Activated CD8-positive, alpha-beta memory T cell treated with anti-CD3 and anti-CD28 coated beads for 48 hours (primary cell): ENCODE data around the gene AKR7A2.
A peak's percentile ranks its signal among the peaks of the same experiment; 100 is the strongest.
"Not testable (repeated sequence)": the region's sequence is repeated elsewhere in the genome, so short reads cannot be mapped to it uniquely, and the experiment has no call there.

Experiments
- DNase-seq, 3 experiments: peaks; one replicate each; pipeline ENCODE4 v3.0.0-alpha.2; 2020; ENCODE audit warnings: low read depth in 2 of 3, low spot score in 2 of 3

Gene AKR7A2

GRCh38 chr1:19307794-19308508, 4.0 kb downstream of the AKR7A2 start:
- DNase-seq, result no peak

DNA sequence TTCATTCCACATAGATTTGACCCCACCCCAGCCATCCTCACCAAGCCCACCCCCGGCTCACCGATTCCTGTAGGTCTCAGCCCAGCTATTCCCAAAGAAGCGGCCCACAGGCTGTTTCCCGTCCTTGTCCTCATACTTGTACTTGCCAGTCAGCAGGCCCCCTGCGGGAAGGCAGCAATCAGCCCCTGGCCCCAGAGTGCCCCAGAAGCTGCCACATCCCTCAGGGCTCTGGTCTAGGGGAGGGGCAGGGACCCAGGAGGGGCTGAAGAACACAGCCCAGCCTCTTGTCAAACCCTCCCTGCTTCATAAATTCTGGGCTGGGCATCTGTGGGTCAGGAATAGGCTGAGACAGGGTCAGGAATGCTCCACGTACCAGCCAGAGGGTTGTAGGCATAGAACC, 5.0 kb downstream of the AKR7A2 start:
- DNase-seq, result no peak

DNA sequence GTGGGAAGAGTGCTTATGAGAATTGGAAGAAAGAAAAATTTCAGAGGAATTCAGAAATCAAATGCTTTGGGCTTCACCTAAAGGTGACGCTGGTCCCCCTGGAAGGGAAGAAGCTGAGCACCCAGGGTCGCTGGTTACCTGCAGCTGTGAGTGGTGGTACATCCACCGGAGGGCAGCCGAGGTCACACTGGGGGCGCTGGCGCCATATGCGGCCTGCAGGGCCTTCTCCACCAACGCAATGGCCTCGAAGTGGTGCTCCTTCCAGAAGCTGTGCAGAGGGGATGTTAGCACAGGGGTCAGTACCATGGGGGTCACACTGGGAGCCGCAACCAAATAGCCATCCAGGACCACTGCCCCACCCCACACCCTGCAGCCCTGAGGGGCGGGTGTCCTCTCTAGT, 6.1 kb downstream of the AKR7A2 start:
- DNase-seq, result no peak

DNA sequence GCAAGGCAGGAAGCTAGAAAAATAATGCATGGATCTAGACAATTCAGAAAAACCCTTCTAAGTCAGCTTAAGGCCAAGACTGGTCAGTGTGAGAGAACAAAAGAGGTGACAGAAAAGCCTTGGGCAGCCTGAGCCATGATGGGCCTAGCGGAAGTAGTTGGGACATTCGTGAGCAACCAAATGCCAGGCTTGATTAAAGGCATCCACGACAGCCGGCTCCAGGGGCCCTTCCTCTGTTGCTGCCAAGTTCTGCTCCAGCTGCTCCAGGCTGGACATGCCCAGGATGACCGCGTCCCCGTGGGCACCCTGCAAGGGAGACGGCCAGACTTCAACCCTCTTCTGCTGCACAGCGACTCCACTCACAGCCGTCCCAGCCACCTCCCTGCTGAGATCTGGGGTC, 7.9 kb downstream of the AKR7A2 start:
- DNase-seq, result not testable (repeated sequence)

DNA sequence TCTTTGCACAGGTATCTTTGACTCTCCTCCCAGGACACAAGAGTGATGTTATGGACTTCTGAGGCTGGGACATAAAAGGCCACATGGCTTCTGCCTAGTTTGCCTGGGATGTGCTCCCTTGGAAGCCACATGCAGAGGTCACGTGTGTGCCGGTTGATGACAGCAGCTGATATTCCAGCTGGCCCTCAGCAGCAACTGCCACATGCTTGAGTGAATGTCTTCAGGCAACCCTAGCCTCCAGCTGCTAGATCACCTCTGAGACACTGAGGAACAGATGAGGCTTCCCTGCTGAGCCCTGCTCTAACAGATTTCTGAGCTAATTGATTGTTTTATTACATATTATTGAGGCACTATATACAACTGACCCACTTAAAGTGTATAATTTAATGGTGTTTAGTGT, 11.7 kb downstream of the AKR7A2 start:
- no peak for DNase-seq

GRCh38 chr1:19294638-19295037, 17.3 kb downstream of the AKR7A2 start:
- no peak for DNase-seq

DNA sequence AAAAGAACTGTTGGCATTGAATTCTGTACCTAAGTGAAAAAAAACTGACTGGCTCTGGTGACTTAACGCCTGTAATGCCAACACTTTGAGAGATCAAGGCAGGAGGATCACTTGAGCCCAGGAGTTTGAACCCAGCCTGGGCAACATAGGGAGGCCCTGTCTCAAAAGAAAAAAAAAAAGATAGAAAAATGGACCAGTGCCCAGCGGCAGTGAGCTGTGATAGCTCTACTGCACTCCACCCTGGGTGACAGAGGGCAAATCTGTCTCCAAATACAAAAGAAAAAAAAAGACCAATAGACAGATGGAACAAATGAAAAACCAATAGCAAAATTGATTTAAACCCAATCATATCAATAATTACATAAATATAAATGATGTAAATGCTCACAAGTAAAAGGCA, 22.7 kb downstream of the AKR7A2 start:
- DNase-seq, result no peak

GRCh38 chr1:19288324-19289241, 23.4 kb downstream of the AKR7A2 start, which contains the start of gene AKR7A3:
AKR7A3 (minus strand) TSS chr1:19288770; CDS start chr1:19288709, 61 bp downstream.
- peak; percentile 17 to 45 (median 27) for DNase-seq

DNA sequence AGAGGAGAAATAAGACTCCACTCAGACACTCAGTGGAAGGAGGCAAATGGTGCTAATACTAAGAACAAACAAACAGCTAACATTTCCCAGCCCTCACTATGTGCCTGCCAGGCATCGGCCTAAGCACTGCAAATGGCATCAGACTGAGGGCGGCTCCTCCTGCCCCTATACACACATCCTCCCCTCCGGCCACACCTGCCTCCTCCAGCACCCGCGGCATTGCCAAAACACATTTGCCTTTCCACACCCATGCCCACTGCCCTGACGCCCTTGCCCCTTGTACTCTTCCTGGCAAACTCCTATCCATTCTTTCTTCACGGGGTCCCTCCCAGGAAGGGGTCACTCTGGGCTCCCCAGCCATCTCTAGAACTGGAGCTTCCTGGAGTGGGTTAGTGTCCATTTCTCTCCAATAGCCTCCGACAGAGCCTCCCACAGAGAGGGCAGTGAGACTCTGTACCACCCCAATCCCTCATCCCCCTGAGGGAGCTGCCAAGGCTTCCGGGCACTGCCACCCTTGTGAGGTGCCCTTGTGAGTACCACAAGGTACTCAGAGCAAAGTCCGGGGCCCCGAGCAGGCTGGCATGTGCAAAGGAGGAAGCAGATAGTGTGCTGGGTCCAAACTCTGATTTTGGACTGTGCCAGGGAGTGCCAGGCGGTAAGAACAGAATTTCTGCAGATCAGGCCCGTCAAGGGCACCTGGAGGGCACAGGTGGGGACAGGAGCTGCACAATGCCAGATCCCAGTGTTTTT, 24.3 kb downstream of the AKR7A2 start:
- DNase-seq, result no peak

DNA sequence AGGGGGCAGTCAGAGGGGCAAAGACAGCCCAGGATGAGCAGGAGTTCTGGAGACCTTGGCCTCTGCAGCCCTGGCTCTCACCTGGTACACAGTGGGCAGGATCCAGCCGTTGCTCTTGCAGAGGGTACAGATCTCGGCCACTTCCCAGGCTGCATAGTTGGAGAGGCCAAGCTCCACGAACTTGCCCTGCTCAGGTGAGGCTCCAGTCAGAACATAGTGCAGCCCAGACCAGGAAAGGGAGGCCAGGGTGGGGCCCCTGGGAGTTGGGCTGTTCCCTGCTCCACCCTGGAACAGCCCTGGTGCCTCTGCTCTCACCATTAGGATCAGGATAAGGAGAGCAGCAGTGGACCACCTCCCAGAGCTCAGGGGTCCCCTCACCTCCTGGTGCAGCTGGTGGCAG, 26.1 kb downstream of the AKR7A2 start:
- not testable (repeated sequence) for DNase-seq

- not testable (repeated sequence) for DNase-seq
These were observed 26.6 kb downstream of the AKR7A2 start for GRCh38 chr1:19285366-19285765.

DNA sequence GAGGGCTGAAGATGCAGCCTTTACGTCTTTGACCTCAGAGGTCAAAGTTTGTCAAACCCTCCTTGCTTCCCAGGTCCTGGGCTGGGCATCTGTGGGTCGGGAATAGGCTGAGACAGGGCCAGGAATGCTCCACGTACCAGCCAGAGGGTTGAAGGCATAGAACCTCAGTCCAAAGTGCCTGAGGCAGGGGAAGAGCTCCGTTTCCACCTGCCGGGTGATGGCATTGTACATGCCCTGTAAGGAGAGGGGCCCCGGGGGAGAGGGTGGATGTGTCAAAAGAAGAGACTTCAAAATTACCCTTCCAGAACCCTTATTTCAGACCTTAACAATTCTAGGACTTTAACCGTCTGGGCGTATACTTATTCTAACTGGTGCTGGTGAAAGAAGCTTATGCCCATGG, 27.1 kb downstream of the AKR7A2 start:
- DNase-seq, result no peak

DNA sequence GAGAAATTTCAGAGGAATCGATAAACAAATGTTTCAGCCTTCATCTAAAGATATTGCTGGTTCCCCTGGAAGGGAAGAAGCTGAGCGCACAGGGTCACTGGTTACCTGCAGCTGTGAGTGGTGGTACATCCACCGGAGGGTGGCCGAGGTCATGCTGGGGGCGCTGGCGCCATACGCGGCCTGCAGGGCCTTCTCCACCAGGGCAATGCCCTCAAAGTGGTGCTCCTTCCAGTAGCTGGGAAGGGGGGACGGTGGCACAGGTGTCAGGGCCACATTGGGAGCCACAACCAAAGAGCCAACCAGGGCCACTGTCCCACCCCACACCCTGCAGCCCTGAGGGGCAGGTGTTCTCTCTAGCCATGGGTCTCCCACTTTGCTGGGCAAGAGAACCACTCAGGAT, 28.1 kb downstream of the AKR7A2 start:
- no peak for DNase-seq

DNA sequence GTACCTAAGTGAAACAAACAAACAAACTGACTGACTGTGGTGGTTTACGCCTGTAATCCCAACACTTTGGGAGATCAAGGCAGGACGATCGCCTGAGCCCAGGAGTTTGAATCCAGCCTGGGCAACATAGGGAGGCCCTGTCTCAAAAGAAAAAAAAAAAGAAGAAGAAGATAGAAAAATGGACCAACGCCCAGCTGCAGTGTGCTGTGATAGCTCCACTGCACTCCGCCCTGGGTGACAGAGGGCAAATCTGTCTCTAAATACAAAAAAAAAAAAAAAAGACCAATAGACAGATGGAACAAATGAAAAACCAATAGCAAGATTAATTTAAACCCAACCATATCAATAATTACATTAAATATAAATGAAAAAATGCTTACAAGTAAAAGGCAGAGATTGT, 37.3 kb downstream of the AKR7A2 start:
- DNase-seq, result no peak

DNA sequence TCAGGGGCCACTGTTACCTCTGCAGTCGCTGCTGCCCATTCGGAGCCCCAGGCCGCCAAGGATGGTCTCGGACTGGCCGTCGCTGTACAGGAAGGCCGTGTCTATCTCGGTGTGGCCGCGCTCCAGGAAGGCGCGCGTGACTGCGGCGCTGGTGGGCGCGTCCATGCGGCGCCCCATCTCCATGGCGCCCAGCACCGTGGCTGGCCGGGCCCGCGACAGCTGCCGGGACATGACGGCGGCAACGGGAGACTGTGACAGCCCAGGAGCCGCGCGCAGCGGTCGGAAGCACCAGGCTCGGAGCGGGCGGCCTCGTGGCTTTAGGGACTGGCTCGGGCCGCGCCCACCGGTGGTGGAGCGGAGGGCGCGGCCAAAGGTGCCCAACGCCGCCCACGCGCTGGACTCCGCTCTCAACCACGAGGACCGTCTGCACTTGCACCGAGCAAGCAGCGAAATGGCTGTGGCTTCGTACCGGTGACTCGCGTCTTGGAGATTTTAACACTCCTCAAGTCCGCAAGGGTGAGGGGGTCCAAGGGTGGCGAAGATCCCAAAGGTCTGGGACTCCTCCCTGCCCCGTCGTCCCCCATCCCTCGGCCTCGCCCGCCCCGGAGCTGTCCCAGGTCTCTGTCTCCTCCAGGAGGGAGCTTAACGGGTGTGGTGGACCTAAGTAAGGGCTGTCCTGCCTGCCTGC, 38.0 kb downstream of the AKR7A2 start:
- not testable (repeated sequence) for DNase-seq

- DNase-seq, result no peak
These were observed 38.7 kb downstream of the AKR7A2 start for GRCh38 chr1:19273106-19273843.

DNA sequence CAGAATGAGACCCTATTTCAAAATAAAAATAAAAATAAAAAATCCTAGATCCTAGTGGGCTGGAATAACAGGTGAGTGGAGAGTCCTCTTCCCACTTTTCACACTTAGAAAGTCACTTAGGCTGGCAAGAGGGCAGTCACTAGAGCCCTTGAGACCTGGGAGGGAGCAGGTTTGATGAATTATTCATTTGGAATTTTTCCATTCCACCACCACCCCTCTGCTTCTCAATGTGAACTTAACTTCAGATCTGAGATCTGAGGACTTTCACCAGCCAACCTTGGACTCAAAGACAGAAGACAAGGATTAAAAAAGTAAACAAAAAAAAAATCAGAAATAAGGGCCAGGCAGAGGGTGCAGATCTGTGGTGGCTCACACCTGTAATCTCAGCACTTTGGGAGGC, 39.9 kb downstream of the AKR7A2 start:
- no peak for DNase-seq

GRCh38 chr1:19270343-19270730, 41.6 kb downstream of the AKR7A2 start:
- not testable (repeated sequence) for DNase-seq

- DNase-seq, result not testable (repeated sequence)
These were observed 42.3 kb downstream of the AKR7A2 start for GRCh38 chr1:19269427-19270342.
